Upper lobe of right lung (tissue), 1 donor: ENCODE data around the gene AURKAIP1. TPM values are rescaled to one million over a fixed set of nuclear protein-coding genes. Genes with fewer than 3 reads are reported as not detected.

Experiments
- ATAC-seq: fragments of 200-7000 bp; cut with Tn5 transposase; one replicate; pipeline ENCODE4 v1.9.1; 2020; ENCODE audit warnings: mild to moderate bottlenecking, moderate library complexity
- DNase-seq: peaks from one replicate; pipeline ENCODE4 v3.0.0-alpha.2; 2020
- H3K27ac ChIP-seq: fragments of 200-600 bp; one replicate; pipeline ENCODE4 v1.8.0; 2022
- H3K27me3 ChIP-seq: fragments of 200-600 bp; one replicate; pipeline ENCODE4 v1.8.0; 2022; ENCODE audit warnings: mild to moderate bottlenecking
- H3K36me3 ChIP-seq: fragments of 200-600 bp; one replicate; pipeline ENCODE4 v1.8.0; 2022
- H3K4me1 ChIP-seq: fragments of 200-600 bp; one replicate; pipeline ENCODE4 v1.8.0; 2022
- H3K4me3 ChIP-seq: fragments of 200-600 bp; one replicate; pipeline ENCODE4 v1.8.0; 2022; ENCODE audit warnings: mild to moderate bottlenecking
- H3K9me3 ChIP-seq: fragments of 200-600 bp; one replicate; pipeline ENCODE4 v1.8.0; 2022
- intact Hi-C: fragments of 100-400 bp; cut with DNase I; formaldehyde crosslinking; loops from one replicate; pipeline ENCODE4 v1.11.0; 2022
- total RNA-seq: library from RNA; stranded (reverse); fragmentation: NEBNext Ultra II Directional; extraction: Animal tissue kit (Norgen Biotek cat#: 25700); gene quantifications from one replicate; pipeline ENCODE4 v1.2.1, GENCODE V29; 2021
- TF ChIP-seq, protein P1 (sequence below): fragments of 200-600 bp; IDR thresholded peaks from one replicate; pipeline ENCODE4 v1.8.0; 2022; ENCODE audit warnings: antibody characterized with exemption
- donor health status: DM: no; HTN: yes; CAD: no; lungs with severe emphysema.

Gene AURKAIP1
- total RNA-seq, 1 donor from 2014 or later, result 92.1 TPM

GRCh38 chr1:1359308-1359663 is 15.7 kb downstream of the AURKAIP1 start:
- H3K36me3 ChIP-seq, result no peaks in the 10 kb centered on the region
- TF ChIP-seq, protein P1, sequence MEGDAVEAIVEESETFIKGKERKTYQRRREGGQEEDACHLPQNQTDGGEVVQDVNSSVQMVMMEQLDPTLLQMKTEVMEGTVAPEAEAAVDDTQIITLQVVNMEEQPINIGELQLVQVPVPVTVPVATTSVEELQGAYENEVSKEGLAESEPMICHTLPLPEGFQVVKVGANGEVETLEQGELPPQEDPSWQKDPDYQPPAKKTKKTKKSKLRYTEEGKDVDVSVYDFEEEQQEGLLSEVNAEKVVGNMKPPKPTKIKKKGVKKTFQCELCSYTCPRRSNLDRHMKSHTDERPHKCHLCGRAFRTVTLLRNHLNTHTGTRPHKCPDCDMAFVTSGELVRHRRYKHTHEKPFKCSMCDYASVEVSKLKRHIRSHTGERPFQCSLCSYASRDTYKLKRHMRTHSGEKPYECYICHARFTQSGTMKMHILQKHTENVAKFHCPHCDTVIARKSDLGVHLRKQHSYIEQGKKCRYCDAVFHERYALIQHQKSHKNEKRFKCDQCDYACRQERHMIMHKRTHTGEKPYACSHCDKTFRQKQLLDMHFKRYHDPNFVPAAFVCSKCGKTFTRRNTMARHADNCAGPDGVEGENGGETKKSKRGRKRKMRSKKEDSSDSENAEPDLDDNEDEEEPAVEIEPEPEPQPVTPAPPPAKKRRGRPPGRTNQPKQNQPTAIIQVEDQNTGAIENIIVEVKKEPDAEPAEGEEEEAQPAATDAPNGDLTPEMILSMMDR, result no peak
- intact Hi-C loops, result no loop called here
- ATAC-seq (no peak), DNase-seq (no peak)
- no peak overlapping the region for H3K4me3 ChIP-seq
- H3K9me3 ChIP-seq, result no peaks in the 10 kb centered on the region
- peaks cover 13% of the 10 kb centered on the region for H3K27me3 ChIP-seq
- H3K27ac ChIP-seq, result peak overlapping the region; percentile 81
- H3K4me1 ChIP-seq, result peaks cover 25% of the 10 kb centered on the region

DNA sequence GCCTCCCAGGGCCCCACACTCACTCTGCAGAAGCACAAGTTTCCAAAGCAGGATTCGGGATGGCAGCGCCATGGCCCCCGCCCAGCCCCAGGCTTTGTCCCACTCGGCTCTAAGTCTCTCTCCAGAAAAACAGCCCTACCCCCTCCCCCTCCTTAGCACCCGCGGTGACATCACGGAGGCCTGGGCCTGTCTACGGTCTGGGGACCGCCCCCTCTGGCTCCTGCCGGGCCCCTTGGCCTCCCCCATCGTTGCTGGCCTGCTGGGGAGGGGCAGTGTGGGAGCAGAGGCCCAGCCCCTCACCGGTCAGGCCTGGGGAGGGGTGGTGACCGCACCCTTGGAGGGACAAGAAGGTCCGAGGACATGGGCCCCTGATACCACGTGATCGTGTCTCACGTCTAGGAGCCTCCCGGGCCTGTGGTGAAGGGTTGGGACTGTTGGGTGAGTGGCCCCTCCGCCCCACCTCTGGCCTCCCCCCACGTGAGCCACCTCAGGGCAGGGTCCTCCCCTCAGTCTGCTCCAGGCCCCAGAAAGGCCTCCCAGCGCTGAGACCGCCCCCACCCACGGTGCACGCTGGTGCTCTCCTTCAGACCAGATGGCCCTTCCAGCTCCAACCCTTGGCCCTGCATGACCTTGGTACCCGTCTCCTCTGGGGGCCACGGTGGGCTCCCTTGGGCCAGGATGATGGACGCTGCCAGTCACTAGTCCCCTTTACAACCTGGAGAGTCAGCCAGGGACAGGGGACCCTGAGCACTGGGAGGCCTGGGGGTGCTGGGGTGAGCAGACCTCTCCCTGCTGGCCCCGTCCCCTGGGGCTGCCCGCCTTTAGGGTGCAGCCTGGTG is 16.4 kb downstream of the AURKAIP1 start, which contains the start of gene MXRA8:
Gene MXRA8 (minus strand): TSS at position 123 of the 839 bp plus-strand sequence. CDS start 51 bp downstream, at position 72.
- ATAC-seq (peak; percentile 54), DNase-seq (peak; percentile 68)
- intact Hi-C loops, result no loop called here
- Histone ChIP-seq H3K9me3 (no peaks in the 10 kb centered on the region), H3K27ac (peak within 1 kb of the TSS; percentile 81), H3K36me3 (no peaks in the 10 kb centered on the region), H3K4me3 (peak within 1 kb of the TSS; percentile 54), H3K27me3 (peaks cover 17% of the 10 kb centered on the region), H3K4me1 (peaks cover 30% of the 10 kb centered on the region)
- TF ChIP-seq, protein P1, result no peak

GRCh38 chr1:1357871-1358432 is 17.1 kb downstream of the AURKAIP1 start:
- H3K9me3 ChIP-seq, result no peaks in the 10 kb centered on the region
- no peak for DNase-seq
- peaks cover 35% of the 10 kb centered on the region for H3K4me1 ChIP-seq
- H3K27me3 ChIP-seq, result peaks cover 23% of the 10 kb centered on the region
- peak overlapping the region; percentile 54 for H3K4me3 ChIP-seq
- no peaks in the 10 kb centered on the region for H3K36me3 ChIP-seq
- H3K27ac ChIP-seq, result peak overlapping the region; percentile 81
- intact Hi-C loops, result no loop called here
- no peak for ATAC-seq
- TF ChIP-seq, protein P1, result no peak

DNA sequence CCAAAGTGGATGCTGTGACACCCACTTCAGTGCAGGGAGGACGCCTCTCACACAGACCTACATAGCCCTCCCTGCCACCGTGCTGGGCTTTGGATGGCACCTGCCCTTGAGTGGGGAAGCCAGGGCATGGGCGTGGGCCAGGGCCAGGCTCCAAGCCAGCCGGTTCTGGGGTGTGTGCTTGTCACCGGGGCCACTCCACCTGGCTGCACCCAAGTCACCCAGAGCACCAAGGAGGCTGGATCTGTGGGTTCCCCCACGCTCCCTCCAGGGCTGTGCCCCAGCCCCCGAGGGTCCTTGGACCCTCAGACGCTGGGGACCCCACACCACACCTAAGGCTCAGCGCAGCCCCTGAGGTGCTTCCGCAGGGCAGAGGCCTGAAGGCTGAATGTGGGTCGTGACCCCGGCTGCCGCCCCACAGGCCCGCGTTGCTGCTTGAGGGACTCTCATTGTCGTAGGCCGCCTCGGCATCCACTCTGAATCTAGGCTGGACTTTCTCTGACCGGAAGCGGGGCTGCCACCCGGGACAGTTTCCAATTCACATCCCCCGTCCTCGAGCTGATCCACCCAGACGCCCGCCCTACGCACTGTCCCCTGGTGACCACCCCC is 18.1 kb downstream of the AURKAIP1 start:
- peaks cover 35% of the 10 kb centered on the region for H3K4me1 ChIP-seq
- H3K9me3 ChIP-seq, result no peaks in the 10 kb centered on the region
- peak overlapping the region; percentile 54 for H3K4me3 ChIP-seq
- no peaks in the 10 kb centered on the region for H3K36me3 ChIP-seq
- DNase-seq (no peak), ATAC-seq (peak; percentile 20)
- intact Hi-C loops, result no loop called here
- peaks cover 23% of the 10 kb centered on the region for H3K27me3 ChIP-seq
- TF ChIP-seq, protein P1, result no peak
- peak overlapping the region; percentile 81 for H3K27ac ChIP-seq

DNA sequence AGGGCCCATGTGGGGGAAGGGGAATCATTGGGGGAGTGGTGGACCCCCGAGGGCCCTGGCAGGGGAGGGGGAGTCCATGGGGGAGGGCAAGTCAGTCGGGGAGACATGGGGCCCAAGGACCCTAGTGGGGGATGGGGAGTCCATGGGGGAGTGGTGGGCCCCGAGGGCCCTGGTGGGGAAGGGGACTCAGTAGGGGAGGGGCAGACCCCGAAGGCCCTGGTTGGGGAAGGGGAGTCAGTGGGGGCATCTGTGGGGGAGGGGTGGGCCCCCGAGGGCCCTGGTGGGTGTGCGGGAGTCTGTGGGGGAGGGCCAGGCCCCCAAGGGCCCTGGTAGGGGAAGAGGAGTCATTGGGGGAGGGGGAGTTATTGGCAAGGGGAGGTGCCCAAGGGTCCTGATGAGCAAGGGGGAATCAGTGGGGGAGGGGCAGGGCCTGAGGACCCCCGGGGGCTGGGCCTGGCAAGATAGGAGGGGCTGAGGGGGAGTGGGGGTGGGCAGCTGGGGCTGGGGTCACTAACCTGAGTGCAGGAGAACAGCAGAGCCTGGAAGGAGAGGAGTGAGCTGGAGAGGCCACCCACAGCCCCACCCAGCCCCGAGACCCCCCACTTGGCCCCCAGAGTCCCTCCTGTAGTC is 18.7 kb downstream of the AURKAIP1 start:
- Histone ChIP-seq H3K27ac (peak overlapping the region; percentile 81), H3K9me3 (no peaks in the 10 kb centered on the region), H3K27me3 (peaks cover 23% of the 10 kb centered on the region), H3K4me1 (peaks cover 35% of the 10 kb centered on the region), H3K4me3 (peak overlapping the region; percentile 54), H3K36me3 (no peaks in the 10 kb centered on the region)
- no peak for ATAC-seq
- no peak for DNase-seq
- intact Hi-C loops, result no loop called here
- TF ChIP-seq, protein P1, result no peak
